ENCODE results near the gene MYO18B. TPM values are rescaled to one million over a fixed set of nuclear protein-coding genes. Genes with fewer than 3 reads are reported as not detected.
"Not testable (repeated sequence)": the region's sequence is repeated elsewhere in the genome, so short reads cannot be mapped to it uniquely, and the experiment has no call there.

Gene MYO18B
- polyA plus RNA-seq, 1 donor = 0.05 TPM

- no peak for DNase-seq
These were observed 200.3 kb downstream of the MYO18B start for GRCh38 chr22:25942115-25942855.

GRCh38 chr22:25942856-25943411 is 200.9 kb downstream of the MYO18B start:
- DNase-seq = no peak

- no peak for DNase-seq
These were observed 208.1 kb downstream of the MYO18B start for GRCh38 chr22:25950111-25950510.

GRCh38 chr22:25953276-25953675 is 211.3 kb downstream of the MYO18B start:
- no peak for DNase-seq

DNA sequence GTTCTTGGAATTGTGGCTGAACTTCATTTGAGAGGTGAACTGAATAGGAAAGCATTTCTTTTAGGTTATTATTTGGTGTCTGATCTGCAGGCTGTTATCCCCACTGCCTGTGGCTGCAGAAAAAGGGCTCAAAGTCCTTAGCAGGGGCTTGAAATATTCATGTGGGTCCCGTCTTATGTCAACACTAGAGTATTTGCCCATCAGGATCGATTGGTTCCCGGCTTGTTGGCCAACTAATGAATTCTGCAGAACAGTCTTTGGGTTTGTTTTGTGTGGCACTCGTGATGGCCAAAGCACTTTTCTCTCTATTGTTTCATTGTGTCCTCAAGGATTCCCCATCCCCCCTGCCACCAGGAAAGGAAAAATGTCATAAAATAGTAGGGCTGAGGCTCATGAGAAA is 211.9 kb downstream of the MYO18B start:
- no peak for DNase-seq

GRCh38 chr22:25955323-25955722 is 213.3 kb downstream of the MYO18B start:
- no peak for DNase-seq

DNA sequence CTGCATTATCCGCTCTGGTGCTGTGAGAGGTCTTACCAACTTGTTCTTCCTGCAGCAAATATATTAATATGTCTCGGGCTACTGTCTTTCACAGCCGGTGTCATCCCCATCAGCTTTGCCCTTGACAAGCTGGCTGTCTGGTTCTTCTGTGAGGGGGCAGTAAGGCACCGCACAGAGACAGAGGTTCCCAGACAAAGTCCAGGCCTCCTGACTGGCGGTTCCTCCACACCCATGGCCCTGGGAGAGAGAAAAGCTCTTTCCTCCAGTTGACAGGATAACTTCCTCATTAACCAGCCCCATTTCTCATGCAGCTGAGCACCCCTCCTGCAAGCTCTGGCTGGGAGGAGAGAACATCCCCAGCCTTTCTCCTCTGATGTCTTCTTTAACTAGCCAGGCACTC is 214.8 kb downstream of the MYO18B start:
- DNase-seq = no peak

- DNase-seq = no peak
These were observed 218.1 kb downstream of the MYO18B start for GRCh38 chr22:25959818-25960774.

GRCh38 chr22:25961699-25962098 is 219.7 kb downstream of the MYO18B start:
- no peak for DNase-seq

DNA sequence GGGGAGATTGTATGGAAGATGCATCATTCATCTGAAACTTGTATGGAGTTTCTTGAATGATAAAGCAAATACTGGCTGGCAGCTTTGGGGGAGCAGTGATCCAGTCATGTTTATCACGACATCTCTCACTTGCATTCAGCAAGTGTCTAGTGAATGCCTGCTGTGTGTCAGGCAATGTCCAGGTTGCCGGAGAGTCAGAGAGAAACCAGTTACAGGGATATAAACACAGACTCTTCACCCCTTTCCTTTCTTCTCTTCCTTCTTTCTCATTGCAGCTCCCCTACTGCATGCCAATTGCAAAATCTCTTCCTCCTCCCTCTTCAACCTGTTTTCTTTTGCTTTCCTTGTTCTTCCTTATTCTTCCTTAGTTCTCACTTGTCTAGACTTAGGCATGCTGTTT is 220.7 kb downstream of the MYO18B start:
- DNase-seq = no peak

DNA sequence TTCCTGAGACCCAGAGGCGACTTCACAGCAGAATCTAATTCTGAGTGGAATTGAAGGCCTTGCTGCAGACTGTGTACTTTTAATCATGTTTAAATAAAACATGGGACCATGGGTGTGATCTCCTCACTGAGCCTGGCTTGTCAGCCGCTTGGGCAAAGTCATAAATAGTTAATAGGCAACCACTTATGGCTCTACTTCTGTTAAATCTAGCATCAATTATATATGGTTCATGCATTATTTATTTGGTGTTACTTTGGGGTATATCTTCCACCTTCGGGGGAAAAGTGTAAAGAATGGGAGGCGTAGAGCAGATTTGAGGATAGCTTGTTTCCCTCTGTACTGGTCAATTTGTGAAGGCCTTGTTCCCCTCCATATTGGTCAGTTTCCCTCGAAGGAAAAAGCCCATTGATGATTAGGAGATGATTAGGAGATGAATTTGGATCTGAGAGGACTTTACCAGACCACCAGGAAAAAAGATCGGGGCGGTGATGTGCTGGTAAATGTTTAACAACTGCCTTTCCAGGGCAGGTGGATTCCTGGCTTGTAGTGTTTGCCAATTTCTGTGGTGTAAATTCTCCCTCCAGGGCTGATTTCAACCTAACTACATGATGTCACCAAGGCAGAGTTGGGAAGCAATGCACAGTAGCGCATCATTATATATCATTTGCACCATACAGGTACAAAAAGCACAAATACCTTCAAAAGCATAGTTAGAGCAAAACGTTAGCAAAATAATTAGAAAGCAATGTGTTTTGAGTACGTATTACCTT is 223.2 kb downstream of the MYO18B start:
- DNase-seq = no peak

GRCh38 chr22:25966448-25966913 is 224.5 kb downstream of the MYO18B start:
- DNase-seq = no peak

GRCh38 chr22:25969286-25969685 is 227.3 kb downstream of the MYO18B start:
- DNase-seq = no peak

DNA sequence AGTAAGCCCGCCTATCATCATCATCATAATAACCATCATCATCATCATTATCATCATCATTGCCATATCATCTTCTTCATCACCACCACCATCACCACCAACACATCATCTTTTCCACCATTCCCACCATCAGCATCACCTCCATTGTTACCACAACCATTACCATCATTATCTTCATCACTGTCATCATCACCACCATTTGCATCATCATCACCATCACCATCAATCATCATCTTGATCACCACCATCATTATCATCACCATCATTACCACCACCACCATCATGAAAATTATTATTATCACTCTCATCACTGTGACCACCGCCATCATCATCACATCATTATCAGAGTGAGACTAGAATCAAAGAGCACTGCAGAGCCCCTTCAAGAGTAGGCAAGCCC is 227.9 kb downstream of the MYO18B start:
- no peak for DNase-seq

DNA sequence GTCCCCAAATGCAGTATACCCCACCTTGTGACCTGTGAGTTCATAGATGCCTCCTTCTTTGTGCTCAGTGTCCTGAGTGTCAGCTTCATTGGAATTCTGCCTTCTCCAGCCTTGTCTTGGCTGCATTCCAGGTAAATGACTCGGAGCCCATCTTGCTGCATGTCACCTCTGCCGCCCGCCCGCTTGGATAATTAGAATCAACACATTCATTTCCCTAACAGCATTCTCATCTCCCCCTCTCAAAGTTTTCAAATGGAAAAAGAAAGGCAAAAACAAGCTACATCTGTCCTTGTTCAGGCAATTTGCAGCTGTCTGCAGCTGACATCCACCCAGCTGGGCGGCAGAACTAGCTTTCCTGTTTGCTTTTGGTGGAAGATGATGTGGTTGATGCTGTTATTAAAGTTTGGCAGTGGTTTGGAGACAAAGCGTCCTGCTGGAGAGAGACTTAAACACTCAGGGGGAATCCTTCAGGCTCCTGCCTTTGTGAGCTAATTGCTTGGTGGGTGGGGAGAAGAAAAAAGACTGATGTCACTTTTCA is 228.5 kb downstream of the MYO18B start:
- DNase-seq = peak; percentile 12

- no peak for DNase-seq
These were observed 229.2 kb downstream of the MYO18B start for GRCh38 chr22:25970999-25971811.

DNA sequence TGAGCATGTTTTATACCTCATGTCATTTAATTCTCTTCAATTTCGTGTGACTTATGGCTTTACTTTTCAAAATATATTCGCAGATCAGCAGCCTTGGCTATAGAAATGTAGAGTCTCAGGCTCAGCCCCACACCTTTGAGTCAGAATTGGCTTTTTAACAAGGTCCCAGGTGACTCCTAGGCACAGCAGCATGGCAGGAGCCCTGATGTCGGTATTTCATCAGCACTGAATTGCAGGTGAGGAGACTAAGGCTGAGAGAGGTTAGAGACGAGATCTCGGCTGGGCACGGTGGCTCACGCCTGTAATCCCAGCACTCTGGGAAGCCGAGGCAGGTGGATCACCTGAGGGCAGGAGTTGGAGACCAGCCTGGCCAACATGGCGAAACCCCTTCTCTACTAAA is 230.4 kb downstream of the MYO18B start:
- DNase-seq = no peak

GRCh38 chr22:25976356-25976755 is 234.4 kb downstream of the MYO18B start:
- no peak for DNase-seq

GRCh38 chr22:25979968-25980367 is 238.0 kb downstream of the MYO18B start:
- no peak for DNase-seq

DNA sequence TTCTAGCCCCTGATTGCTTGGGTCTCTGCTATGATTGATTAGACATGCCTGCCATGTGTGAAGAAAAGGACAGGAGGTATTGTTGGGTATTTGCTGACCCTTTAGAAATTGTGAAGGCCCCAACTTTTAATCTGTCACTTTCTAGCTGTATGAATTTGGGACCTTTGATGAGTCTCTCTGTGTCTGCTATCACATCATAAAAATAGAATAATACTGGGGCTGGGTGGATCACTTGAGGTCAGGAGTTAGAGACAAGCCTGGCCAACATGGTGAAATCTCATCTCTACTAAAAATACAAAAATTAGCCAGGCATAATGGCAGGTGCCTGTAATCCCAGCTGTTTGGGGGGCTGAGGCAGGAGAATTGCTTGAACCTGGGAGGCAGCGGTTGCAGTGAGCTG is 242.9 kb downstream of the MYO18B start:
- DNase-seq = not testable (repeated sequence)

DNA sequence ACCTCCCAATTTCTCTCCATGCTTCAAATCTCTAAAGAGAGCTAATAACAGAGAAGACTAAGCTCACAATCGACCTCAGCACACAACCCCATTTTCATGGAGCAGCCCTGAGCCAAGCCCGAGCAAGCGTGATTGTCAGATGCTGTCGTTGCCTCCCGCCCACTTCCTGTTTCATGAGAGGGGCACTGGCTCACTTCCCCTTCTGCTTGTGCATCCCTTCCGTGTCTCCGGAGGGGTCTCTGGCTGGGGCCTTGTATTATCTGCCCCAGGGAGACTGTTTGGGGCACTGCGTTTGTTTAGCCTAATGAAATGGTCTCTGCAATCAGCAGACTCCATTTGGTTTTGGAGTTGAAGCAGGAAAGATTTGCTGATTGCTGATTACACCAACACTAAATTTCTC is 246.0 kb downstream of the MYO18B start:
- DNase-seq = no peak

All from left kidney (tissue), 2 donors.